Measurements from ENCODE around the gene SLCO2A1. TPM values are rescaled to one million over a fixed set of nuclear protein-coding genes. Genes with fewer than 3 reads are reported as not detected.
A peak's percentile ranks its signal among the peaks of the same experiment; 100 is the strongest.

The SLCO2A1 gene
- total RNA-seq, 1 donor from 2014 or later: 18.0 TPM

GRCh38 chr3:133901083-133901482 lies 128.6 kb downstream of the SLCO2A1 start:
- Histone ChIP-seq H3K27ac (replicated peaks) (no peak overlapping the region), H3K27me3 (ENCODE audit: low read depth) (peaks cover 5% of the 10 kb centered on the region), H3K4me1 (peaks cover 4% of the 10 kb centered on the region), H3K4me3 (no peak overlapping the region), H3K9me3 (replicated peaks) (no peaks in the 10 kb centered on the region), H3K36me3 (no peaks in the 10 kb centered on the region)
- DNase-seq: no peak
- TF ChIP-seq, protein P1, sequence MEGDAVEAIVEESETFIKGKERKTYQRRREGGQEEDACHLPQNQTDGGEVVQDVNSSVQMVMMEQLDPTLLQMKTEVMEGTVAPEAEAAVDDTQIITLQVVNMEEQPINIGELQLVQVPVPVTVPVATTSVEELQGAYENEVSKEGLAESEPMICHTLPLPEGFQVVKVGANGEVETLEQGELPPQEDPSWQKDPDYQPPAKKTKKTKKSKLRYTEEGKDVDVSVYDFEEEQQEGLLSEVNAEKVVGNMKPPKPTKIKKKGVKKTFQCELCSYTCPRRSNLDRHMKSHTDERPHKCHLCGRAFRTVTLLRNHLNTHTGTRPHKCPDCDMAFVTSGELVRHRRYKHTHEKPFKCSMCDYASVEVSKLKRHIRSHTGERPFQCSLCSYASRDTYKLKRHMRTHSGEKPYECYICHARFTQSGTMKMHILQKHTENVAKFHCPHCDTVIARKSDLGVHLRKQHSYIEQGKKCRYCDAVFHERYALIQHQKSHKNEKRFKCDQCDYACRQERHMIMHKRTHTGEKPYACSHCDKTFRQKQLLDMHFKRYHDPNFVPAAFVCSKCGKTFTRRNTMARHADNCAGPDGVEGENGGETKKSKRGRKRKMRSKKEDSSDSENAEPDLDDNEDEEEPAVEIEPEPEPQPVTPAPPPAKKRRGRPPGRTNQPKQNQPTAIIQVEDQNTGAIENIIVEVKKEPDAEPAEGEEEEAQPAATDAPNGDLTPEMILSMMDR (IDR thresholded peaks at IDR 0.05; ENCODE audit: borderline replicate concordance): peak; percentile 75
- intact Hi-C loops (cut with micrococcal nuclease): no loop called here

DNA sequence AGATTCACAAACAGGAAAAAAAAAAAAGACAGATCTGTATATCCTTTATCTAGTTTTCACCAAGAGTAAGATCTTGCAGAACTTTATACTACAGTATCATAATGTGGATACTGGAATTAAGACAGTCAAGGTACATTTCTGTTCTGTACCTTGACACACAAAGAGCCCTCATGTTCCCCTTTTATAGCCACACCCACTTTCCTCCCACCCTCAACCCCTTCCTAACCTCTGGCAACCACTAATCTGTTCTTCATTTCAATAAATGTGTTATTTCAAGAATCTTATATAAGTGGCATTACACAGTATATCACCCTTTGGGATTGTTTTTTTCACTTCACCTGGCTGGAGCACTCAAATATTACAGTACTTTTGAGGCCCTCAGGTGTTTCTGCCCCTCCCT lies 130.4 kb downstream of the SLCO2A1 start:
- no peaks in the 10 kb centered on the region for H3K36me3 ChIP-seq
- TF ChIP-seq, protein P1 (IDR thresholded peaks at IDR 0.05; ENCODE audit: borderline replicate concordance): no peak
- no peak for DNase-seq
- intact Hi-C loops (cut with micrococcal nuclease): no loop called here
- H3K27ac ChIP-seq (replicated peaks): no peak overlapping the region
- H3K27me3 ChIP-seq (ENCODE audit: low read depth): peaks cover 22% of the 10 kb centered on the region
- H3K4me1 ChIP-seq: peaks cover 22% of the 10 kb centered on the region
- no peak overlapping the region for H3K4me3 ChIP-seq
- no peaks in the 10 kb centered on the region for H3K9me3 ChIP-seq (replicated peaks)

DNA sequence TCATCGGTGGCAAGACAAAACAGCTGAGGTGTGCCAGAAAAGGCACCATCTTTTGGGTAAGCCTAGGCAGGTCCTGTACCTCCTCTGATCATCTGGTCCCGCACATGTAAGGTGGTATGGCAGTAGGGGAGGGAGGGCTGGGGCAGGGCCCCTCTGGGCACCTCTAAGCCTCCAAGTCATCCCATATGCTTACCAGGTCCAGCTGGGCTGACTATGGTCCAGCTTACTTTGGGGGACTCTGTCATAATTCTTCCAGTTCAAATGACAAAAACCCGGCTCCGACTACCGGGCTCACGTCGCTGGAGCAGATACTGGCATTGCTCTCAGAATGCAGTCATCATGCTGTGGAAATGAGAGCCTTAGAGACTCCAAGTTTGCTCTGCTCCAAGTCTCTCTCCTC lies 132.2 kb downstream of the SLCO2A1 start:
- Histone ChIP-seq H3K4me1 (peaks cover 39% of the 10 kb centered on the region), H3K9me3 (replicated peaks) (no peaks in the 10 kb centered on the region), H3K4me3 (no peak overlapping the region), H3K27me3 (ENCODE audit: low read depth) (peaks cover 22% of the 10 kb centered on the region), H3K27ac (replicated peaks) (no peak overlapping the region), H3K36me3 (no peaks in the 10 kb centered on the region)
- intact Hi-C loops (cut with micrococcal nuclease): no loop called here
- TF ChIP-seq, protein P1 (IDR thresholded peaks at IDR 0.05; ENCODE audit: borderline replicate concordance): no peak
- DNase-seq: no peak

DNA sequence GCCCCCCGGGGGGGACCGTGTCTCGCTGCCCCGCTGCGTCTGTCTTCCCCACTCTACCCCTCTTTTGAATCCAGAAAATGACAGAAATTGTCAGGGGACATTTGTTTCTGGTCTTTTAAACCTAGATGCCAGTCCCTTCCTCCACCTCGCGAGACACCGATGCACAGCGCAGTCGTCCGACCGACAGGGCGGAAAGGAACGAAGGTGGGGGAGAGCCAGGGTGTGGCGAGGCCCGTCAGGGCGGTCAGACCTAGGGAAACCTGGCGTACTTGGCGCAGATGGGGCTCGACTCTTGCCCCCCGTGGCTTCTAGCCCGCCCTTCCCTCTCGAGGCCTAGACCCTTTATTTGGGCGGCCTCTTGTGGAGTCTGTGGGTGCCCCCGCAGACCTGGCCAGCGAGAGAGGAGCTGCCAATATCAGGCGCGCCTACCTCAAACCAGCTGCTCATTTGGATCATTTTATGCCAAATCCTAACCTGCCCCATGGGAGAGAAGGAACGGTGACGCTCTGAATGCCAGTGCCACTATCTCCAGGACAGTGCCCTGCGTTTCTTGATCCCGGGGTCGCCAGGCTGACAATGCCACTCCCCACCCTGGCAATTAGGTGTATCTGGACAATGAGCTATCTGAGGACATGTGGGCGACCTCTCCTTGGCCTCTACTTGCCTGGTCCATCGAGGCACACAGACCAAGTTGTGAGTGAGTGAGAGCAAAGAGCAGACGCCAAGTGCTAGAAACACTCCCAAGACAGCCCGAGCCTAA lies 133.5 kb downstream of the SLCO2A1 start:
- peak overlapping the region; percentile 57 for H3K27ac ChIP-seq (replicated peaks)
- H3K9me3 ChIP-seq (replicated peaks): no peaks in the 10 kb centered on the region
- peaks cover 52% of the 10 kb centered on the region for H3K4me1 ChIP-seq
- intact Hi-C loops (cut with micrococcal nuclease): no loop called here
- H3K36me3 ChIP-seq: no peaks in the 10 kb centered on the region
- TF ChIP-seq, protein P1 (IDR thresholded peaks at IDR 0.05; ENCODE audit: borderline replicate concordance): no peak
- DNase-seq: no peak
- peak overlapping the region; percentile 84 for H3K4me3 ChIP-seq
- H3K27me3 ChIP-seq (ENCODE audit: low read depth): peaks cover 22% of the 10 kb centered on the region

- intact Hi-C loops (cut with micrococcal nuclease): no loop called here
- H3K36me3 ChIP-seq: no peaks in the 10 kb centered on the region
- TF ChIP-seq, protein P1 (IDR thresholded peaks at IDR 0.05; ENCODE audit: borderline replicate concordance): no peak
- H3K4me1 ChIP-seq: peaks cover 52% of the 10 kb centered on the region
- peak within 1 kb of the TSS; percentile 84 for H3K4me3 ChIP-seq
- H3K9me3 ChIP-seq (replicated peaks): no peaks in the 10 kb centered on the region
- peak within 1 kb of the TSS; percentile 57 for H3K27ac ChIP-seq (replicated peaks)
- H3K27me3 ChIP-seq (ENCODE audit: low read depth): peaks cover 22% of the 10 kb centered on the region
- DNase-seq: peak; percentile 53
Measured at GRCh38 chr3:133895208-133896001, 134.3 kb downstream of the SLCO2A1 start, which contains the start of gene RAB6B. RAB6B (minus strand) TSS chr3:133895882; CDS start chr3:133895466, 416 bp downstream.

Measured in left ventricle myocardium inferior (tissue), 1 donor.